HepG2 (cell line): ENCODE measurements around the gene PUS1. TPM values are rescaled to one million over a fixed set of nuclear protein-coding genes. Genes with fewer than 3 reads are reported as not detected.
A peak's percentile ranks its signal among the peaks of the same experiment; 100 is the strongest.

Experiments used
- ATAC-seq: fragments of 200-7000 bp; cut with Tn5 transposase; 3 replicates; pipeline ENCODE4 v1.9.1; 2020; ENCODE audit warnings: mild to moderate bottlenecking, moderate library complexity
- BruUV-seq: library from RNA; stranded (reverse); fragments of 400-500 nt; replicated peaks from 2 replicates; lab custom pipeline; 2021; lab: Mats Ljungman, UMichigan
- CTCF ChIA-PET: fragments of 300-600 bp; formaldehyde crosslinking; extraction: SDS; loops from one replicate; lab custom pipeline; 2021; ENCODE audit warnings: low total read pairs, inconsistent platforms, low intra/inter-chr PET ratio; lab: Yijun Ruan, JAX
- POLR2A ChIA-PET: fragments of 350-600 bp; sonication (Branson Sonifier 250); formaldehyde crosslinking; loops from one replicate; lab custom pipeline; 2020; ENCODE audit warnings: antibody characterized with exemption, inconsistent platforms; lab: Yijun Ruan, JAX
- DNase-seq: peaks from one replicate; pipeline ENCODE4 v3.0.0-alpha.2; 2015; ENCODE audit warnings: low spot score
- FAIRE-seq: peaks from 3 replicates; lab custom pipeline; 2011; peaks lifted over from hg19 to GRCh38; lab: Jason Lieb, UNC
- H2AFZ ChIP-seq: one replicate; pipeline ENCODE4 v1.6.1; 2011; ENCODE audit warnings: low read length, inconsistent platforms
- H3K27ac ChIP-seq: fragments of 300-600 bp; 3 replicates; pipeline ENCODE4 v1.8.0; 2011; ENCODE audit warnings: mixed run types, mild to moderate bottlenecking, mixed read lengths, low read length, inconsistent platforms; ENCODE audit not compliant: insufficient read depth; ENCODE audit errors: extremely low read length
- H3K27me3 ChIP-seq, 2 experiments: fragments of 200-600 bp in 1 of 2; 2 replicates in 1 of 2; 3 replicates in 1 of 2; pipeline versions ENCODE4 v1.6.0 to v1.8.0; 2011; ENCODE audit warnings: low read length in 2 of 2, mild to moderate bottlenecking in 2 of 2, moderate library complexity in 2 of 2, inconsistent platforms in 1 of 2; ENCODE audit not compliant: insufficient read depth in 2 of 2, control insufficient read depth in 1 of 2
- H3K36me3 ChIP-seq, 2 experiments: fragments of 200-600 bp in 1 of 2; replicated peaks in 1 of 2; 2 replicates in 1 of 2; 3 replicates in 1 of 2; pipeline versions ENCODE4 v1.5.1 to v1.8.0; 2011; ENCODE audit warnings: low read length in 2 of 2, inconsistent platforms in 1 of 2; ENCODE audit not compliant: insufficient read depth in 2 of 2, control insufficient read depth in 1 of 2
- H3K4me1 ChIP-seq: 2 replicates; pipeline ENCODE4 v1.5.1; 2012; ENCODE audit warnings: low read length, inconsistent platforms; ENCODE audit not compliant: insufficient read depth
- H3K4me2 ChIP-seq: 2 replicates; pipeline ENCODE4 v1.6.0; 2011; ENCODE audit warnings: low read depth, low read length, inconsistent platforms
- H3K4me3 ChIP-seq, 3 experiments: fragments of 200-600 bp in 1 of 3; sonication (generic), shearing (Covaris generic) in 1 of 3; replicated peaks in 1 of 3; 2 replicates each; pipeline ENCODE4 v1.5.1; 2011 to 2016; ENCODE audit warnings: low read length in 3 of 3, inconsistent platforms in 2 of 3, low read depth in 2 of 3, mild to moderate bottlenecking in 2 of 3, control low read depth in 1 of 3, mixed read lengths in 1 of 3; ENCODE audit not compliant: insufficient read depth in 1 of 3
- H3K79me2 ChIP-seq: one replicate; pipeline ENCODE4 v1.6.1; 2011; ENCODE audit warnings: low read length, inconsistent platforms; ENCODE audit not compliant: insufficient read depth
- H3K9ac ChIP-seq: 2 replicates; pipeline ENCODE4 v1.6.0; 2011; ENCODE audit warnings: mild to moderate bottlenecking, low read depth, low read length, inconsistent platforms; ENCODE audit not compliant: insufficient read depth
- H3K9me3 ChIP-seq: 2 replicates; pipeline ENCODE4 v1.5.1; 2012; ENCODE audit warnings: mild to moderate bottlenecking, low read length
- H4K20me1 ChIP-seq: 2 replicates; pipeline ENCODE4 v1.6.0; 2011; ENCODE audit warnings: inconsistent platforms, mild to moderate bottlenecking, low read length, moderate library complexity; ENCODE audit not compliant: insufficient read depth
- AGO2 ChIP-seq: fragments of 200-400 bp; formaldehyde crosslinking; optimal IDR thresholded peaks from 2 replicates; pipeline ENCODE3; 2017; ENCODE audit warnings: mild to moderate bottlenecking, low read depth, low read length, moderate library complexity
- E2F2 ChIP-seq: sonication (generic); formaldehyde crosslinking; IDR thresholded peaks from 2 replicates; pipeline ENCODE4 v1.4.0; 2020; ENCODE audit warnings: missing genetic modification reagents, borderline replicate concordance
- ELF1 ChIP-seq: sonication (generic); formaldehyde crosslinking; IDR thresholded peaks from 2 replicates; pipeline ENCODE4 v1.4.0; 2020; ENCODE audit warnings: missing genetic modification reagents
- POLR2G ChIP-seq: fragments of 200-400 bp; formaldehyde crosslinking; IDR thresholded peaks from 2 replicates; pipeline ENCODE4 v1.6.1; 2018; ENCODE audit warnings: mild to moderate bottlenecking, low read depth, low read length, moderate library complexity
- RBM22 ChIP-seq: fragments of 200-400 bp; formaldehyde crosslinking; optimal IDR thresholded peaks from 2 replicates; pipeline ENCODE3; 2017; ENCODE audit warnings: mild to moderate bottlenecking, low read length, moderate library complexity
- RXRA ChIP-seq: sonication (generic); formaldehyde crosslinking; IDR thresholded peaks from 2 replicates; pipeline ENCODE4 v1.5.1; 2020; ENCODE audit warnings: missing genetic modification reagents
- ZNF350 ChIP-seq: sonication (generic); formaldehyde crosslinking; IDR thresholded peaks from 2 replicates; pipeline ENCODE4 v1.4.0; 2020; ENCODE audit warnings: mild to moderate bottlenecking, low read depth, missing genetic modification reagents, borderline replicate concordance
- ZNF383 ChIP-seq: sonication (generic); formaldehyde crosslinking; IDR thresholded peaks from 2 replicates; pipeline ENCODE4 v1.4.0; 2020; ENCODE audit warnings: missing genetic modification reagents, mild to moderate bottlenecking, borderline replicate concordance
- ZSCAN31 ChIP-seq: sonication (generic); formaldehyde crosslinking; IDR thresholded peaks from 2 replicates; pipeline ENCODE4 v1.5.0; 2020; ENCODE audit warnings: low read depth, mild to moderate bottlenecking, missing genetic modification reagents
- WGBS: methylation state at CpG from one replicate; pipeline ENCODE4 v1.1.6; 2017; ENCODE audit warnings: low lambda C conversion rate; 5-methylcytosine and 5-hydroxymethylcytosine counted together
- in situ Hi-C: cut with HindIII; loops from 2 replicates; pipeline ENCODE4 v1.10.0; 2017; ENCODE audit warnings: low pct_unique_long_range_greater_than_20kb; ENCODE audit not compliant: extremely low pct_ligation_motif_present
- intact Hi-C: fragments of 100-400 bp; cut with micrococcal nuclease; formaldehyde crosslinking; loops from one replicate; pipeline ENCODE4 v1.10.0; 2022; ENCODE audit not compliant: unreplicated experiment
- polyA plus RNA-seq, 8 experiments: library from polyadenylated mRNA; depleted of rRNA in 3 of 8; stranded (reverse) in 7 of 8; unstranded in 1 of 8; fragments of >200 nt; fragmentation: Illumina TruSeq in 4 of 8; extraction: Trizol in 4 of 8; gene quantifications; 2 replicates each; pipeline versions ENCODE4 v1.2.1 to v1.2.3, GENCODE V29; 2011 to 2016; ENCODE audit warnings: low read depth in 4 of 8, missing spikeins in 1 of 8, mixed read lengths in 1 of 8; ENCODE audit not compliant: insufficient read depth in 1 of 8
- total RNA-seq, 5 experiments: library from RNA; depleted of rRNA; stranded (reverse); fragments of >200 nt; fragmentation: Illumina TruSeq; extraction: Trizol; gene quantifications; 2 replicates each; pipeline ENCODE4 v1.2.3, GENCODE V29; 2016; ENCODE audit warnings: low read depth in 1 of 5

PUS1 gene
- total and polyA plus RNA-seq, 2 of the 13 experiments (the other 11 are each of a cell fraction or from before 2014, with no cell fraction given) = 19.2 to 24.7 TPM

GRCh38 chr12:131922772-131923171 is 6.3 kb upstream of the PUS1 start (continued):
- no peak for TF ChIP-seq ZNF383 (CRISPR knock-in tag)
- no peak for TF ChIP-seq E2F2 (CRISPR knock-in tag)
- no peak for TF ChIP-seq ELF1 (CRISPR knock-in tag)
- no peak for TF ChIP-seq RXRA (CRISPR knock-in tag)
- TF ChIP-seq ZSCAN31 (CRISPR knock-in tag) = no peak

GRCh38 chr12:131923260-131923659 is 5.8 kb upstream of the PUS1 start:
- H3K27ac ChIP-seq = no peak overlapping the region
- intact Hi-C loops (loop anchor here (10.0 kb wide), 1 partner anchor 88 kb away; no protein-coding TSS in a partner anchor), in situ Hi-C loops (no loop called here)
- no peak overlapping the region for H3K9ac ChIP-seq
- H3K36me3 ChIP-seq = peaks cover 4 to 13% of the 10 kb centered on the region in 2 experiments; a peak in 4 of 5 replicates
- no peak for DNase-seq
- no peak for FAIRE-seq
- H3K79me2 ChIP-seq = no peaks in the 10 kb centered on the region
- H2AFZ ChIP-seq = no peak overlapping the region
- no TSS peak for BruUV-seq
- H3K4me1 ChIP-seq = peaks cover 5% of the 10 kb centered on the region; the same call in 1 of the 2 replicates
- H3K4me2 ChIP-seq = no peak overlapping the region
- ChIA-PET CTCF (no interaction called here), POLR2A (no interaction called here)
- H3K4me3 ChIP-seq = no peak overlapping the region
- no peak for ATAC-seq
- no peaks in the 10 kb centered on the region for H4K20me1 ChIP-seq
- no peaks in the 10 kb centered on the region for H3K9me3 ChIP-seq
- H3K27me3 ChIP-seq = no peaks in the 10 kb centered on the region
- WGBS = 86% methylated on average over 8 of the region's 11 CpGs
- peak; percentile 51; the same call in 1 of the 2 replicates for TF ChIP-seq POLR2G
- peak; percentile 61 for TF ChIP-seq RBM22
- no peak for TF ChIP-seq ZNF350
- peak; percentile 38 for TF ChIP-seq AGO2
